ENCODE data around the gene CDH23.

The CDH23 gene

DNA sequence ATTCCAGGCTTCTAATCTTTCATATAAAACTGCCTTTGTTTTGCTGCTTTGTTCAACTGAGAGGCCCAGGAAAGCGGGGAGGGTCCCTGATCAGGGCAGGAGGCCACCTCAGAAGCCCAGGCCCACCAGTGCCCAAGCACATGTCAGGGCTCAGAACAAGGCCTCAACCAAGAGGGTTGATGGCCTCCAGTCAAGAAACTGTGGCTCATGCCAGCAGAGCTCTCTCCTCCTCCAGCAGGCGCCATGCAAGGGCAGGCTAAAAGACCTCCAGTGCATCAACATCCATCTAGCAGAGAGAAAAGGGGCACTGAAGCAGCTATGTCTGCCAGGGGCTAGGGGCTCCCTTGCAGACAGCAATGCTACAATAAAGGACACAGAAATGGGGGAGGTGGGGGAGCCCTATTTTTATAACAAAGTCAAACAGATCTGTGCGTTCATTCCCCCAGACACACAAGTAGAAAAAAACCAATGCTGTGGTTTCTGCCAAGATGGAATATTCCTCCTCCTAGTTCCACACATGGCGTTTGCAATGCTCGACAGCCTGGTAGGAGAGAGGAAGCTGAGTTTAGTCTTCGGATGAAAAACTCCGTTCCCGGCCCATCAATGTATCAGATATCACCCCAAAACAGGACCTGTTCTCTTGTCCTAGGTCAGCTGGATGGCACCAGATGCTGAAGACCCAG lies 420.4 kb downstream of the CDH23 start:
- TF ChIP-seq FOXP2 (optimal IDR thresholded peaks at IDR 0.05; ENCODE audit: borderline replicate concordance, extremely low read depth, extremely low read length, insufficient read depth): no peak
- TF ChIP-seq TAF1 (IDR thresholded peaks at IDR 0.05; ENCODE audit: borderline replicate concordance, insufficient read depth, low read length): no peak
- no peak for TF ChIP-seq POLR2AphosphoS5 (IDR thresholded peaks at IDR 0.05; ENCODE audit: low read depth, low read length)
- TF ChIP-seq SIN3A (IDR thresholded peaks at IDR 0.05; ENCODE audit: borderline replicate concordance, insufficient read depth, low read length): no peak
- TF ChIP-seq, protein P1, sequence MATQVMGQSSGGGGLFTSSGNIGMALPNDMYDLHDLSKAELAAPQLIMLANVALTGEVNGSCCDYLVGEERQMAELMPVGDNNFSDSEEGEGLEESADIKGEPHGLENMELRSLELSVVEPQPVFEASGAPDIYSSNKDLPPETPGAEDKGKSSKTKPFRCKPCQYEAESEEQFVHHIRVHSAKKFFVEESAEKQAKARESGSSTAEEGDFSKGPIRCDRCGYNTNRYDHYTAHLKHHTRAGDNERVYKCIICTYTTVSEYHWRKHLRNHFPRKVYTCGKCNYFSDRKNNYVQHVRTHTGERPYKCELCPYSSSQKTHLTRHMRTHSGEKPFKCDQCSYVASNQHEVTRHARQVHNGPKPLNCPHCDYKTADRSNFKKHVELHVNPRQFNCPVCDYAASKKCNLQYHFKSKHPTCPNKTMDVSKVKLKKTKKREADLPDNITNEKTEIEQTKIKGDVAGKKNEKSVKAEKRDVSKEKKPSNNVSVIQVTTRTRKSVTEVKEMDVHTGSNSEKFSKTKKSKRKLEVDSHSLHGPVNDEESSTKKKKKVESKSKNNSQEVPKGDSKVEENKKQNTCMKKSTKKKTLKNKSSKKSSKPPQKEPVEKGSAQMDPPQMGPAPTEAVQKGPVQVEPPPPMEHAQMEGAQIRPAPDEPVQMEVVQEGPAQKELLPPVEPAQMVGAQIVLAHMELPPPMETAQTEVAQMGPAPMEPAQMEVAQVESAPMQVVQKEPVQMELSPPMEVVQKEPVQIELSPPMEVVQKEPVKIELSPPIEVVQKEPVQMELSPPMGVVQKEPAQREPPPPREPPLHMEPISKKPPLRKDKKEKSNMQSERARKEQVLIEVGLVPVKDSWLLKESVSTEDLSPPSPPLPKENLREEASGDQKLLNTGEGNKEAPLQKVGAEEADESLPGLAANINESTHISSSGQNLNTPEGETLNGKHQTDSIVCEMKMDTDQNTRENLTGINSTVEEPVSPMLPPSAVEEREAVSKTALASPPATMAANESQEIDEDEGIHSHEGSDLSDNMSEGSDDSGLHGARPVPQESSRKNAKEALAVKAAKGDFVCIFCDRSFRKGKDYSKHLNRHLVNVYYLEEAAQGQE (IDR thresholded peaks at IDR 0.05; ENCODE audit: insufficient read depth in 1 of 2, low read depth in 2 of 2, low read length in 2 of 2): no peak

DNA sequence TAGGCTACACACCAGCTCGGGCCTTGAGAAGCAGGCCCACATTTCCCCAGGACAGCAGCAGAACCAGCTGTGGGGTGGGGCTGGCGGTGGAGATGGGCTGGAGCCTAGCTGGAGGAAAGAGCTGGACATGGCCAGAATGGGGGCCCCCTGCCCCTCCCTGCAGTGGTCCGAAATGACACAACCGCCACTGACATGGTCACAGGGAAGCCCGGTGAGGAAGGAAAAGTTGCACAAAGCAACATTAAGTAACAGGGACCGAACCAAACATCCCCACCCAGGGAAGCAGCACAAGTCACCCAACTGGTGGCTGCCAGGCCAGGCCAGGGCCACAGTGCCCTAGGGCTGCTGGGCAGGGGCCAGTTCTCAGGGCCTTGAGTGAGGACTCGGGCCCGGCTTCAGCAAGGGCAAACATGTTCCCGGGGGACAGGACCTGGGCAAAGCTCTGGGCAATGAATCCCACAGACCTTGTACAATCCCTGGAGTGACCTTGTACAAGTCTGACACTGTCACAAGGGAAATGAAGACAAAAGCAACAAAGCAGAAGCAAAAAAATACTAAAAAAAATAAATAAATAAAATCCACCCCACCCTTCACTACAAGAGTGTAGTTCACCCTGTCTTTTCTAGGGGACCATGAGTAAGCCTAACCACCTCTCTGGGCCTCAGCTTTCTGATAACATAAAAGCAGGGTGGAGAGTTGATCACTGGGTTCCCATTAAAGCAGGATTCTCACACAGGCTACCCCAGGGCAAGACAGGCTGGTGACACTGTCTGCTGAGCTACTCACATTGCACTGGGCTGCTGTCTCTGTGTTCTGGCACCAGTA lies 421.3 kb downstream of the CDH23 start:
- TF ChIP-seq SIN3A (IDR thresholded peaks at IDR 0.05; ENCODE audit: borderline replicate concordance, insufficient read depth, low read length): no peak
- TF ChIP-seq FOXP2 (optimal IDR thresholded peaks at IDR 0.05; ENCODE audit: borderline replicate concordance, extremely low read depth, extremely low read length, insufficient read depth): no peak

DNA sequence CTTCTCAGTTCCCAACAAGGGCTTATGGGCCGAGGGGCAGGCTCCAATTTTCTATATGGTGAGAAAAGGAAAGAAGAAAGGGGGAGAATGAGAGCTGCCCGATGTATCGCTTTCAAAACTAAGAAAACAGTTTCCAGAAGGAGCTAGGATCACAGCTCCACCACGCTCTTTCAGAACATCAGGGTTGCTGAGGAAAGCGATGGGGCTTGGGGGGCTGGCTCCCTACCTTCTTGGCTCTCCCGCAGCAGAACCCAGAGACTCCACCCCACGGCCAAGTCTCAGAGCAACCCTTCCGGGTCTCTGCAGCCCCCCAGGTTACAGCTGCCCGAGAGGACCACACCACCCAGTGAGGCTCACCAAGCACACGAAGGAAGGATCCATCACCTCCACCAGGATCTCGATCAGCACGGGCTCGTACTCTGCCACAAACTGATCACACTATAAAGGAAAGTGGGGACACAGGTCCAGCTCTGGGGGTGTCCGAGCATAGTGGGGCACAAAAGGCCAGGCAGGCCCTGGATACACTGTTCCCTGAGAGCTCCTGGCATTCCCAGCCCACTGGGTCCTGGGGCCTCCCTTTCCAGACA lies 422.0 kb downstream of the CDH23 start:
- TF ChIP-seq, protein P1 (IDR thresholded peaks at IDR 0.05; ENCODE audit: insufficient read depth in 1 of 2, low read depth in 2 of 2, low read length in 2 of 2): no peak
- no peak for TF ChIP-seq SIN3A (IDR thresholded peaks at IDR 0.05; ENCODE audit: borderline replicate concordance, insufficient read depth, low read length)
- TF ChIP-seq TAF1 (IDR thresholded peaks at IDR 0.05; ENCODE audit: borderline replicate concordance, insufficient read depth, low read length): no peak
- no peak for TF ChIP-seq POLR2AphosphoS5 (IDR thresholded peaks at IDR 0.05; ENCODE audit: low read depth, low read length)
- no peak for TF ChIP-seq FOXP2 (optimal IDR thresholded peaks at IDR 0.05; ENCODE audit: borderline replicate concordance, extremely low read depth, extremely low read length, insufficient read depth)

DNA sequence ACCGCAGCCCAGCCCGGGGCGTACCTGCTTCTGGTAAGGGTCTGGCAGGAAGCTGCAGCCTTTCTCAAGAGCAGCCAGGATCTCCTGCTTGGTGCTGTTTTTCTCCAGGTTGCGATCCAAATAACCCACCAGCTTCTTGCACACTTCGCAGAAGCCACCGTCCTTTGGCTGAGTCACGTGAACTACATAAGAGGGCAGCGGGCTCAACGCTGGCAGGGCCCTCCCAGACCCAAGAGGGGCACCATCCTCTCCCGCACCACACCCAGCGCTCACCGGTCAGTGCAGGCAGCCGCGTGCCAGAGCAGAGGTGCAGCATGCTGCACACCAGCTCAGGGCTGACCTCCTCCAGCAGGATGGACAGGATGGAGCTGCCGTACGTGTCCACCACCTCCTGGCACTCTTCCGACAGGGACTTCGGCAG lies 422.7 kb downstream of the CDH23 start:
- TF ChIP-seq FOXP2 (optimal IDR thresholded peaks at IDR 0.05; ENCODE audit: borderline replicate concordance, extremely low read depth, extremely low read length, insufficient read depth) (no peak), POLR2AphosphoS5 (IDR thresholded peaks at IDR 0.05; ENCODE audit: low read depth, low read length) (no peak), SIN3A (IDR thresholded peaks at IDR 0.05; ENCODE audit: borderline replicate concordance, insufficient read depth, low read length) (no peak), TAF1 (IDR thresholded peaks at IDR 0.05; ENCODE audit: borderline replicate concordance, insufficient read depth, low read length) (no peak)

DNA sequence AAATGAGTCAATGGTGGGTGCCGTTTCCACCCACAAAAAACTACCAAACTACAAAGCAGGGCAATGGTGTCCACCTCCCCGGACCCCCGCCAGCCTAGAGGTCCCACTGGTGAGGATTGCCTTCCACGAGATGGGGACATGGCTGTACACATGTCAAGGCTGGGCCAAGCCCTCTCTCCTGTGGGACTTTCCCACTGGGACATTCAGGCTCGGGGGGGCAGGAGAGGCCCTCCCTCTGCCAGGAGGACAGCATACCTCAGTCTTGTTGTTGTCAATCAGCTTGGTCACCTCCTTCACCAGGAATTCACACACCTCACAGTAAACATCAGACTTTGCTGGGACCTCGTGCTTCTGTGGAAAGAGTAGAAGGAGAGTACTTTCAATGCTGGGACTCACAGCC lies 423.3 kb downstream of the CDH23 start:
- no peak for TF ChIP-seq FOXP2 (optimal IDR thresholded peaks at IDR 0.05; ENCODE audit: borderline replicate concordance, extremely low read depth, extremely low read length, insufficient read depth)
- no peak for TF ChIP-seq TAF1 (IDR thresholded peaks at IDR 0.05; ENCODE audit: borderline replicate concordance, insufficient read depth, low read length)
- TF ChIP-seq POLR2AphosphoS5 (IDR thresholded peaks at IDR 0.05; ENCODE audit: low read depth, low read length): no peak
- TF ChIP-seq, protein P1 (IDR thresholded peaks at IDR 0.05; ENCODE audit: insufficient read depth in 1 of 2, low read depth in 2 of 2, low read length in 2 of 2): no peak
- no peak for TF ChIP-seq SIN3A (IDR thresholded peaks at IDR 0.05; ENCODE audit: borderline replicate concordance, insufficient read depth, low read length)
